ENCODE results near the gene EFTUD2.

The EFTUD2 gene

DNA sequence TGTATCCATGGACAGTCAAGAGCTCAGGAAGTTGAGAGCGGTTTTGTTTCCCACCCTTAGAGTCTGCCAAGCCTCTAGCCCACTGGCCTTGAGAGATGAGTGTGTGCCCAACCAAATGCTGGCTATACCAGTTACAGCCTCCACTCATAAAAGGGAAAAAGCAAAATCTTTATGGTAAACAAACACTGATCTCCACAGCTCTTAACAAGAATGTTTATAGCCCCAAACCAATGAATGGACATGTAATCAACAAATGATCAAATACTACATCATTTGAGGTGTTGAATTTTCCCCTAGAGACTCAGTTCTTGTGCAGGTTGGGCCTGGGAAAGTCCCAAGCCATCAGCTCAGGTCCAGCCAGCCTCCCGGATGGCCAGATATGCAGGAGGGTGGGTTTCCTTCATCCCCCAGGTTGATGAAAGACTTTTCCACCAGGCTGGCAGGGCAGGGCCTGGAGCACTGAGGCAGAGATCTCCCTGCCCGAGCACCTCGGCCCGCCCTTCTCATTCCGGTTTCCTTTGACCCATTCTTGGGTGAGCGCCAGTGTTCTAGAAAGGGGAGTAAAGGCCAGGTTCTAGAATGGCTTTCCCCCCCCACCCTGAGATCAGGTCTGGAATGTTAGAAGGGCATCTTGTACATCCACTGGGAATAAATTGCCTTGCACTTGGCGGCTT lies 3.9 kb upstream of the EFTUD2 start:
- no peaks in the 10 kb centered on the region for H3K36me3 ChIP-seq (ENCODE audit: control insufficient read depth, insufficient read depth, low read length)
- no peak overlapping the region for H3K27ac ChIP-seq (ENCODE audit: low read length)
- no peak for DNase-seq (ENCODE audit: low read depth, low spot score)
- no peaks in the 10 kb centered on the region for H3K9me3 ChIP-seq (ENCODE audit: control insufficient read depth, insufficient read depth, low read length)
- no peaks in the 10 kb centered on the region for H3K4me1 ChIP-seq (ENCODE audit: control insufficient read depth, insufficient read depth, low read length)
- H3K4me3 ChIP-seq (ENCODE audit: low read length), result no peak overlapping the region; the same call in 1 of the 2 replicates
- WGBS (ENCODE audit: insufficient coverage, insufficient read length), result no CpG with 5 or more reads among the region's 8 CpGs
- no peaks in the 10 kb centered on the region for H3K27me3 ChIP-seq (ENCODE audit: control insufficient read depth, insufficient read depth, low read length)

DNA sequence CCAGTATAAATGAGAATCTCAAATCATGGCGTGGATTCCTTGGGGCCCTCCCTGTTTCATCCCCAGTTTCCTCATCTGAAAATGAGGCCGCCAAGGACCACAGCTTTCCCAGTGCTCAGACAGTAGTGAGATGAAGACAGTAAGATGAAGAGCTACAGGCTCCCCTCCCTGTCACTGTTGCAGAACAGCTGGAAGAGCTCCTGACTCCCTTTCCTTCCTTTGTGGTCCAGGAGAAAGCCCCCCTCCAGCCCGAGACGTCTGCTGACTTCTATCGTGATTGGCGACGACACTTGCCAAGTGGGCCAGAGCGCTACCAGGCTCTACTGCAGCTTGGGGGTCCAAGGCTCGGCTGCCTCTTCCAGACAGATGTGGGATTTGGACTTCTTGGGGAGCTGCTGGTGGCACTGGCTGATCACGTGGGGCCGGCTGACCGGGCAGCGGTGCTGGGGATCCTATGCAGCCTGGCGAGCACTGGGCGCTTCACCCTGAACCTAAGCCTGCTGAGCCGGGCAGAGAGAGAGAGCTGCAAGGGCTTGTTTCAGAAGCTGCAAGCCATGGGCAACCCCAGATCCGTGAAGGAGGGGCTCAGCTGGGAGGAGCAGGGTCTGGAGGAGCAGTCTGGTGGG lies 3.0 kb upstream of the EFTUD2 start:
- Histone ChIP-seq H3K36me3 (ENCODE audit: control insufficient read depth, insufficient read depth, low read length) (no peaks in the 10 kb centered on the region), H3K27ac (ENCODE audit: low read length) (no peak overlapping the region), H3K4me1 (ENCODE audit: control insufficient read depth, insufficient read depth, low read length) (no peaks in the 10 kb centered on the region), H3K27me3 (ENCODE audit: control insufficient read depth, insufficient read depth, low read length) (no peaks in the 10 kb centered on the region), H3K9me3 (ENCODE audit: control insufficient read depth, insufficient read depth, low read length) (no peaks in the 10 kb centered on the region), H3K4me3 (ENCODE audit: low read length) (no peak overlapping the region)
- no peak for DNase-seq (ENCODE audit: low read depth, low spot score)
- WGBS (ENCODE audit: insufficient coverage, insufficient read length), result no CpG with 5 or more reads among the region's 17 CpGs

DNA sequence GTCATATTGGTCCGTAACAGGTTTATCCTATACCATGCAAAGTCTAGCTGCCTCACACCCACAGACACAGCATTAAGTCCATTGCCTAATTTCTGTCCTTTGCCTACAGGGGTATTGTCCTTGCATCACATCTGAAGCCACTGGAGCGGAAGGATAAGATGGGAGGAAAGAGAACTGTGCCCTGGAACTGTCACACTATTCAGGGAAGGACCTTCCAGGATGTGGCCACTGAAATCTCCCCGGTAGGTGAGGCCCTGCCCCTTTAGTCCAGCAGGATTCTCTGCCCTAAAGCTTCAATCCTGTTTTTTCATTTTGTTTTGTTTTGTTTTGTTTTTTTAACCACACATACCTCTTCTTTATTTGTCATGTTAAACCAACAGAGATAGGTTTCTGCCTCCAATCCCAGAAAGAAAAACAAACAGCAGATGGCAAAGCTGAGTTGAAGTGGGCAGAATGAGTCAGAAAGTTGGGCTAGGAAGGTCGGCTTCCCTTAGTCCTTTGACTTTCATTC lies 2.2 kb upstream of the EFTUD2 start:
- no CpG with 5 or more reads among the region's 4 CpGs for WGBS (ENCODE audit: insufficient coverage, insufficient read length)
- H3K9me3 ChIP-seq (ENCODE audit: control insufficient read depth, insufficient read depth, low read length), result no peaks in the 10 kb centered on the region
- H3K4me3 ChIP-seq (ENCODE audit: low read length), result no peak overlapping the region
- no peaks in the 10 kb centered on the region for H3K4me1 ChIP-seq (ENCODE audit: control insufficient read depth, insufficient read depth, low read length)
- H3K27me3 ChIP-seq (ENCODE audit: control insufficient read depth, insufficient read depth, low read length), result no peaks in the 10 kb centered on the region
- no peaks in the 10 kb centered on the region for H3K36me3 ChIP-seq (ENCODE audit: control insufficient read depth, insufficient read depth, low read length)
- DNase-seq (ENCODE audit: low read depth, low spot score), result no peak
- H3K27ac ChIP-seq (ENCODE audit: low read length), result no peak overlapping the region

DNA sequence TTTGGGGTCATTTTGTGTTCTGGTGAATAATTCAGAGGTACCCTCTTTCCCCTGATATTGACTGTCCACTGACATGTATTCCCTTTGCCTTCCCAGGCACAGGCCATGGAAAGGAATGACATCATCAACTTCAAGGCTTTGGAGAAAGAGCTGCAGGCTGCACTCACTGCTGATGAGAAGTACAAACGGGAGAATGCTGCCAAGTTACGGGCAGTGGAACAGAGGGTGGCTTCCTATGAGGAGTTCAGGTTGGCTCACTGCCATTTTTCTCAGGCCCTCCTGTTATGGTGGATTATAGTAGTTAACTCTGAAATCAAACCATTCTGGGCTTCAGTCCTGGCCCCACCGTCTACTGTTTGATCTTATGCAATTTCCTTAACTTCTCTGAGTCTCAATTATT lies 1.6 kb upstream of the EFTUD2 start:
- Histone ChIP-seq H3K27me3 (ENCODE audit: control insufficient read depth, insufficient read depth, low read length) (no peaks in the 10 kb centered on the region), H3K36me3 (ENCODE audit: control insufficient read depth, insufficient read depth, low read length) (no peaks in the 10 kb centered on the region), H3K9me3 (ENCODE audit: control insufficient read depth, insufficient read depth, low read length) (no peaks in the 10 kb centered on the region), H3K4me1 (ENCODE audit: control insufficient read depth, insufficient read depth, low read length) (no peaks in the 10 kb centered on the region), H3K27ac (ENCODE audit: low read length) (no peak overlapping the region), H3K4me3 (ENCODE audit: low read length) (no peak overlapping the region)
- DNase-seq (ENCODE audit: low read depth, low spot score), result no peak
- WGBS (ENCODE audit: insufficient coverage, insufficient read length), result no CpG with 5 or more reads among the region's 3 CpGs

DNA sequence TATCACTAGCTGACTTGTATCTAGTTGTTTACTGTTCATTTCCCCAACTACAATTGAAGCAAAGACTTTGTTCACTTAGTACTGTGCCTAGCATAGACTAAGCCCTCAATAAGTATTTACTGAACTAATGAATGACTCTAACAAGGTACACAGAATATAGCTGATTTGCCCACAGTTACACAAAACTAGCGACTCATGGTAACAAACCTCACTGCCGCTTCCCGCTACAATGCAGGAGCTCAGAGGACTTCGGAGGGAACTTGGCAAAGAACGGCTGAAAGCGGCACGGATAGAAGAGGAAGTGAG lies 524 bp downstream of the EFTUD2 start:
- DNase-seq (ENCODE audit: low read depth, low spot score), result no peak
- Histone ChIP-seq H3K27ac (ENCODE audit: low read length) (no peak overlapping the region), H3K9me3 (ENCODE audit: control insufficient read depth, insufficient read depth, low read length) (no peaks in the 10 kb centered on the region), H3K27me3 (ENCODE audit: control insufficient read depth, insufficient read depth, low read length) (no peaks in the 10 kb centered on the region), H3K36me3 (ENCODE audit: control insufficient read depth, insufficient read depth, low read length) (no peaks in the 10 kb centered on the region), H3K4me3 (ENCODE audit: low read length) (peak overlapping the region; percentile 86), H3K4me1 (ENCODE audit: control insufficient read depth, insufficient read depth, low read length) (no peaks in the 10 kb centered on the region)
- WGBS (ENCODE audit: insufficient coverage, insufficient read length), result no CpG with 5 or more reads among the region's 7 CpGs

DNA sequence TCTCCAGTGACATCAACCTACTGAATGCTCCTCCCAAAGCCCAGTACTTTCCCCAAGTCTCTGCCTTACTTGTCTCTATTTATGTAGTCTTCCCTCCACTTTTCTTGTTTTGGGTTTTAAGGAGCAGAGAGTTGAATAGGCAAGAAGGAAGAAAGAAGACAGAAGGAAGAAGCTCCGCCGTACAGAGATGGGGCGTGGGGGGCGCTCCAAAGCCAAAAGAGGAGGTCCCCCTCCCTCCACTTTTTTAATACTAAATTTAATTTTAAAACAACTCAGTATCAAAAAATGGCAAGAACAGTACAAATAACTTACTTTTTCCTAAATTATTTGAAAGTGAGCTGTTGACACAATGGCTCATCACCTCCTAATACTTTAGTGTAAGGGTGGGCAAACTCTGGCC lies 4.6 kb downstream of the EFTUD2 start:
- no peaks in the 10 kb centered on the region for H3K4me1 ChIP-seq (ENCODE audit: control insufficient read depth, insufficient read depth, low read length)
- WGBS (ENCODE audit: insufficient coverage, insufficient read length), result no CpG with 5 or more reads among the region's 4 CpGs
- no peaks in the 10 kb centered on the region; the same call in 1 of the 2 replicates for H3K36me3 ChIP-seq (ENCODE audit: control insufficient read depth, insufficient read depth, low read length)
- no peak overlapping the region for H3K27ac ChIP-seq (ENCODE audit: low read length)
- H3K4me3 ChIP-seq (ENCODE audit: low read length), result no peak overlapping the region
- DNase-seq (ENCODE audit: low read depth, low spot score), result no peak
- H3K27me3 ChIP-seq (ENCODE audit: control insufficient read depth, insufficient read depth, low read length), result no peaks in the 10 kb centered on the region
- no peaks in the 10 kb centered on the region for H3K9me3 ChIP-seq (ENCODE audit: control insufficient read depth, insufficient read depth, low read length)

DNA sequence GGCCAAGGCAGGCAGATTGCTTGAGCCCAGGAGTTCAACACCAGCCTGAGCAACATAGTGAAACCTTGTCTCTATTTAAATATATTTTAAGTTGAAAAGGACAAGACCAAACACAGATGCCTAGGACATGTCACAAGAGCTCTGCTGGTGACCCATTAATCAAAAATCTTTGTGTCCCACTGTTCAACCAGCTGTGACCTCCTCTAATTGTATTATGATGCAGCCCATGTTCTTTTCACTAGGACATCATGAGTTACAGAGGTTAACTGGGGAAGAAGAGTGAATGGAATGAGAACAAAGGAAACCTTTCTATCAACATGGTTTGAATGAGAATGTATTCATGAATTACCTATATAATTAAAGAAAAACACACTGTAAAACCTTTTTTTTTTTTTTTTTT lies 7.0 kb downstream of the EFTUD2 start:
- H3K4me1 ChIP-seq (ENCODE audit: control insufficient read depth, insufficient read depth, low read length), result no peaks in the 10 kb centered on the region
- H3K36me3 ChIP-seq (ENCODE audit: control insufficient read depth, insufficient read depth, low read length), result no peaks in the 10 kb centered on the region; the same call in 1 of the 2 replicates
- H3K27me3 ChIP-seq (ENCODE audit: control insufficient read depth, insufficient read depth, low read length), result no peaks in the 10 kb centered on the region
- no peaks in the 10 kb centered on the region for H3K9me3 ChIP-seq (ENCODE audit: control insufficient read depth, insufficient read depth, low read length)
- H3K4me3 ChIP-seq (ENCODE audit: low read length), result no peak overlapping the region
- no peak for DNase-seq (ENCODE audit: low read depth, low spot score)
- H3K27ac ChIP-seq (ENCODE audit: low read length), result no peak overlapping the region

DNA sequence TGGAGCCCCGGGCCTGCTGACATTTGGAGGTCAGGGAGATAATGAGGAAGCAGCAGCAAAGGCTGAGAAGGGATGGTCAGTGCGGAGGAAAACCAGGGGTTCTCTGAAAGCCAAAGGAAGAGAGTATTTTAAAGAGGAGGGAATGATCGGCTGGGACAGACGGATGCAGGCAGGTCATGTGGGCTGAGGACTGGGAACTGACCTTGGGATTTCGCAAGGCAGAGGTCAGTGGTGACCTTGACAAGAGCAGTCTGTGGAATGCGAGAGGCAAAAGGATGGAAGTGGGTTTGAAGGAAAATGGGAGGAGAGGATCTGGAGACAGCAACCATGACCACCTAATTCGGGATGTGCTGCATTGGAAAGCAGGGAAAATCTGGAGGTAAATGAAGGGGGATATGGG lies 10.2 kb downstream of the EFTUD2 start:
- Histone ChIP-seq H3K9me3 (ENCODE audit: control insufficient read depth, insufficient read depth, low read length) (no peaks in the 10 kb centered on the region), H3K36me3 (ENCODE audit: control insufficient read depth, insufficient read depth, low read length) (peaks cover 15% of the 10 kb centered on the region; the same call in 1 of the 2 replicates), H3K27ac (ENCODE audit: low read length) (no peak overlapping the region), H3K27me3 (ENCODE audit: control insufficient read depth, insufficient read depth, low read length) (no peaks in the 10 kb centered on the region), H3K4me3 (ENCODE audit: low read length) (no peak overlapping the region), H3K4me1 (ENCODE audit: control insufficient read depth, insufficient read depth, low read length) (no peaks in the 10 kb centered on the region)
- no peak for DNase-seq (ENCODE audit: low read depth, low spot score)
- no CpG with 5 or more reads among the region's 7 CpGs for WGBS (ENCODE audit: insufficient coverage, insufficient read length)

DNA sequence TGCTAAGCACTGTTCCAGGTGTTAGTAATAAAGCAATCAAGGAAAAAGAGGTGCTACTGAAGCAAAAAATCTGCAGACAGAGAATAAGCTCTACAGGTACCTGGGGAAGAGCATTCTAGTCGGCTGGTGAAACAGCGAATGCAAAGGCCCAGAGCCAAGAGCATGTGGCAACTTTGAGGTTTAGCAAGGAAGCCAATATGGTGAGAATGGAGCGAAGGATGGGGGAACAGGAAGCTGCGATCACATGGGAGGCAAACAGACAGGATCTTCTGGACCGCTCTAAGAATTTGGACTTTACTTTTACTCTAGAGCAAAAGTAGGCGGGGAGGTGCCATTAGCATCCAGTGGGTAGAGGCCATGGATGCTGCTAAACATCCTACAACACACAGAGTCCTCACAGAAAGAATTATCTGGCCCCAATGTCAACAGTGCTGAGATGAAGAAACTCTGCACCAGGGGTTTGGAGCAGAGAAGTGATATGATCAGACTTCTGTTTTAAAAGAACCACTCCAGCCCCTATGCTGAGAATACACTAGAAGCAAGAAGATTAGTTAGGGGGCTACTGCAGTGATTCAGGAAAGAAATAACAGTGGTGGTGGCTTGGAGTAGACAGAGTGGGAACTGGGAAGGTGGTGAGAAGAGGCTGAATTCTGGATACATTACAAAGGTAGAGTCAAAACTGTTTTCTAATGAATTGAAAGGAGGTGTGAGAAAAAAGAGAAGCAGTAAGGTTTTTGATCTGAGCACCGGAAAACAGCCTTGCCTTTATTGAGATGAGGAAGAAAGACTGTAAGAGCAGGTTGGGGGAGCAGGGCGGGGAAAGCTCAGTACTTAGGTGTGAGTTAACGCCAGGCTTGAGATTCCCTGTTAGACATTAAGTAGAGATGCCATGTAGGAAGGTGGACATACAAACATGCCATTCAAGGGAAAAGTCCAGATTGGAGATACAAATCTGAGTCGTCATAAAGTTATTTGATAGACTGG lies 11.0 kb downstream of the EFTUD2 start:
- H3K27me3 ChIP-seq (ENCODE audit: control insufficient read depth, insufficient read depth, low read length), result no peaks in the 10 kb centered on the region
- H3K4me3 ChIP-seq (ENCODE audit: low read length), result no peak overlapping the region
- no CpG with 5 or more reads among the region's 10 CpGs for WGBS (ENCODE audit: insufficient coverage, insufficient read length)
- H3K9me3 ChIP-seq (ENCODE audit: control insufficient read depth, insufficient read depth, low read length), result no peaks in the 10 kb centered on the region
- peaks cover 18% of the 10 kb centered on the region; the same call in 1 of the 2 replicates for H3K36me3 ChIP-seq (ENCODE audit: control insufficient read depth, insufficient read depth, low read length)
- H3K4me1 ChIP-seq (ENCODE audit: control insufficient read depth, insufficient read depth, low read length), result no peaks in the 10 kb centered on the region
- H3K27ac ChIP-seq (ENCODE audit: low read length), result no peak overlapping the region
- DNase-seq (ENCODE audit: low read depth, low spot score), result no peak

DNA sequence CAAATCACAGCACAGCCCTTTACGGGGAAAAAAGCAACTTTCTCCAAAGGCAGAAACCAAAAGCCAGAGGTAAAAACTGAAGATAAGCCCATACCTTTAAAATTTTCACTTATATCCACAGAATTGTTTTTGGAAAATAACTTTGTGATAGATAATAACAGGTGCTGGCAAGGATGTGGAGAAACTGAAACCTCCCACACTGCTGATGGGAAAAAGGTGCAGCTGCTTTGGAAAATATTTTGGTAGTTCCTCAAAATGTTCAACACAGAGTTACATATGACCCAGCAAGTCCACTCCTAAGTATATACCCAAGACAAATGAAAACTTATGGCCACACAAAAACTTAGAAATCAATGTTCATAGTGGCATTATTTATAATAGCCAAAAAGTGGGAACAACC lies 12.2 kb downstream of the EFTUD2 start:
- Histone ChIP-seq H3K4me3 (ENCODE audit: low read length) (no peak overlapping the region), H3K36me3 (ENCODE audit: control insufficient read depth, insufficient read depth, low read length) (peaks cover 19% of the 10 kb centered on the region; the same call in 1 of the 2 replicates), H3K9me3 (ENCODE audit: control insufficient read depth, insufficient read depth, low read length) (no peaks in the 10 kb centered on the region), H3K27me3 (ENCODE audit: control insufficient read depth, insufficient read depth, low read length) (no peaks in the 10 kb centered on the region), H3K4me1 (ENCODE audit: control insufficient read depth, insufficient read depth, low read length) (no peaks in the 10 kb centered on the region), H3K27ac (ENCODE audit: low read length) (no peak overlapping the region)
- DNase-seq (ENCODE audit: low read depth, low spot score), result no peak
- WGBS (ENCODE audit: insufficient coverage, insufficient read length), result no CpG with 5 or more reads among the region's 1 CpG
